ENCODE data around the gene EIF2A.
A peak's percentile ranks its signal among the peaks of the same experiment; 100 is the strongest.
"Not testable (repeated sequence)": the region's sequence is repeated elsewhere in the genome, so short reads cannot be mapped to it uniquely, and the experiment has no call there.

EIF2A gene

DNA sequence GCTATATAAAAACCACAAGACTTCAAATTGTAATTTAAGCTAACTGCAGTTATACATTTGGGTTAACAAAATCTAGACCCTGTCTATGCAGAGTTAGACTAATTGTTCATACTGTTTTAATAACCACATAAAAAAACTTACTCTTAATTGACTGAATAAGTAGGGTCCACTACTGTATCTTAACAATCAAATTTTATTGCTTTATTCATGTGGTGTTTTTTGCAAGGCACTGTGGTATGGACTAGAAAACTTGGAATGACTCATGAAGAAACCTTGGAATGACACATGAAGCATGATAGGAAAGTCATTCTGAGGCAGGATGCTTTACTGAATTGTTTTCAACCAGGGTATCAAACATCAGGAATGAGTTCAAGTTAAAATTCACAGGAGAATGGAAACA is 2.5 kb upstream of the EIF2A start:
- DNase-seq: no peak

DNA sequence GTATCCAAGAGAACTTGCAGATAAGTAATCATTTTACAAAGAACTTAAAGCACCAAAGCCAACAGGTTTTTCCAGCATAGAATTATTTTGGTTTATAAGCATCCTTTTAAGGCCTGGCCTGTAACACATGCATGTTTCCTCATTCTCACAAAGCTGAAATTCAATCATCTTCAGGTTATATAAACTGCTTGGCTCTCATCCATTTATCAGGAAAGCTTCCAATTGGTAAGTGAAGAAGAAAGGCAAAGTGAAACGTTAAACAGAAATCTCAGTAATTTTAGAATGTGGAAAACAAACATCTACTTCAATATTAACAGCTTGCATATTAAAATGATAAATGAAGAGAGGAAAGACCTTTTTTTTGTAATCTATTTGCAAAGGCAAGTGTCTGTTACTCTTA is 1.9 kb upstream of the EIF2A start:
- no peak for DNase-seq

DNA sequence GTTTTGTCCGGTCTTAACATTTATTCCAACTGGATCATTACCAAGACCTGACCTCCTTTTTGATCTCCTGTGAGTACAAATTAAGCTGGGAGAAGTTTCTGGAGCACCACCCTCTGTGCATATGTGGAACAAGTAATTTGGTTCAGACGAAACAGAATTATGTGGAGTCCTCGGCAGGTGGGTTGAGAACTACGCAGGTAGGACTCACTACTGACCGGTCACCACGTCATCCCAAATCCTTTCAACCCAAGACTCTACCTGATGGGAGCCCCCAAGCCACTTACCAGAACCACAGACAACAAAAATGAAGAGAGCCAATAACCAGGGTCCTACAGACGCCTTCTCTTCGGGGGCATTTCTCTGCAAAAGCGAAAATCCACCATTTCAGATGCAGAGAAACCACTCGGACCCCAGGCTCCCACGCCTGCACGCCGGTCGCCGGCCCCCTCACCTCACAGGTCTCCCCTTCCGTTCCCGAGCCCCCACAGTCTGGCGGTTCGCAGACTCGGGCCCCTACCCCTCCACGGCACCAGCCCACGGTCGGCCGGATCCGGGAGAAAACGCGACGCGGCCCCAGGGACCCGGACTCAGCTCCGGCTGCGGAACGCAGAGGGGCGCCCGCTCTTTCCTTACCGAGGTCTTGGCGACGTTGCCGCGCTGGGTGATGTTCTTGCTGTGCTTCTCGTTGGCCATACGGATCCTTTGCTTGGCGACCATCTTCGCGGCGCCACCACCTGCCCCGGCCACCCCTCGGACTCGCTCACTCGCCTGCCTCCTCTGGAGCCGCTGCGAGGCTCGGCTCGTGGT is 965 bp upstream of the EIF2A start:
- DNase-seq: peak in 1 of 2 experiments; percentile 25

DNA sequence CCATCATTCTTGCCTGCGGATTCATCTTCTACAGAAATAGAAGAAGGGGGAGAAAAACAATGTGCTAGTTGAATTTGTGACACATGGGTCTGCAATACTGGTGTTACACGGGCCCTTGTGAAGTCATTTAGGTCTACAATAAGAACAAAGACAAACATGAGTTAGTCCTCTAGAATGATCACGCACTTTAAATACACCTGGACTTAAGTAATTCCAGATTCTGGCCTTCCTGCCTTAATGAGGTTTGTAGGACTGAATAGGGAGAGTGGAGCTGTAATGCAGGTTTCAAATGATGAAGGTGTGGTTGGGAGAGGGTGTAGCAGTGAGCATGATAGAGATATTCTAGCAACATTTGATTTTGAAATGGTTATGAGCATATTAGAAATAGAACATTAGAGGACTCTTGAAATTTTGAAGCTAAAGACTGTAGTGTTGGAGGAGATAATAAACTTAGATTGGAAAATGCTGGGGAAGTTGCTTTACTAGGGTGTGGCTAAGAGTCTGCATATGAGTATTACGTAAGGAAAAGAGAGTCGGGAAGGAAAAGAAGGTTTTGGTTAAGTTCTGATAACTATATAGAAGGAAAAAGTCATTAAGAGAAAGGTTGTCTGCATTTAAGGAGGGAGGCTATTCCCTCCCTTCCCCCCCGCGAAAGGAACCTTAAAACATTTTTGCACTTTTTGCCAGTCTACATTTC is 606 bp downstream of the EIF2A start:
- peak in 1 of 2 experiments; percentile 60 for DNase-seq

DNA sequence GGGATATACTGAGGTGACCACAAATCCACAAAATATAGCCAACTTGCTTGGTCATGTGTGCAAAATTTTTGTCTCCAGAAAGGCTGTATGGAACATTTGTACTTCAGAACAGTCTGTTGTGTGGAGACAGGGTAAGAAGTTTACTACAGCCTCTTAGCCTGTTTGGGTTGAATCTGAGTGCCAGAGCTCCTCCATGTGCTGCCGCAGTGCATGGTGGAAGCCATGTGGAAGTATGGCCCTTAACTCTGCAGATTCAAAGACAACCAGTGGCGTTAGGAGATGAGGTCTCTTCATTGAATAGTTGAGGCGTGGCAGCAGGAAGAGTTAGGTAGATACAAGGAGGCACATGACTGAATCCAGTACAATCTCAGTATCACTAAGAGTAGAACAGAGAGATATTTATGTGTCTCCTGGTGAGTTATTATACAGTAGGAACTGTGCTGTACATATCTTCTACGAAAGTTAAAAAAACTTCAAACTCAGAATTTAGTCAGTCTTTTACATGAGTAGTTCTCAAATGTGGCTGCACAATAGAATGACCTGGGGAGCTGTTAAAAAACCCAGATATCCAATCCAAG is 9.4 kb downstream of the EIF2A start:
- no peak for DNase-seq

DNA sequence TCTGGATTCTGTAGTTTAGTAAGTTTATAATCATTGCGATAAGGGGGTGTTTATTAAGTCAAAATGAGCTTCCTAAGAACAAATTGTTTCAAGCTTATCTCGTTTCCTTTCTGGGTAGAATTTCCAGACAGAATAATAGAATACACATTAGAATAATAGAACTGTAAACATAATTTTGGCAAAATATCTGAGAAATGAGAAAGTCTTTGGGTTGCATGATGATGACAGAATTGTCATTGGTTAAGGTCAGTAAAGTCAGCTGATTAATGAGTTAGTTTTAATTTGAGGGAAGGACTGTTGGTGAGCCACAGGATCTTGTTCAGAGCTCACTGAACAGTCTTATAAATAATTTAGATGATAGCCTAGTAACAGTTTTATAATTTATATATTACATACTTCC is 10.2 kb downstream of the EIF2A start:
- no peak for DNase-seq

DNA sequence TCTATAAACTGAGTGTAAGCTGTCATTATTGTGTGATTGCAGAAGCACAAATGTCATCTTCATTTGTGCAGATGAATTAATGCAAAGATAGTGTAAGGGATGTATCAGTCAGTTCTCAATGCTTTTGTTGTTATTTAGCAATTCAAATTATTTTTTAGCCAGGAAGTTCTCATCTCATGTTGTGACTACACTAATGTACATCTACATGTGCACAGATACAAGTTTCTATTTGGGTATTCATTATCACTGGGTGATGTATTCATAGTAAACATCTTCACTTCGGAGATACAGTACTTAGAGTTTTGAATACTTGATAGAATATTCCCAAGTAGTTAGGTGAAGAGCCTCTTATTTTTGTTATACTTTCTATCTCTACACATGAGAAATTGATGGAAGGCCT is 11.1 kb downstream of the EIF2A start:
- DNase-seq: no peak

DNA sequence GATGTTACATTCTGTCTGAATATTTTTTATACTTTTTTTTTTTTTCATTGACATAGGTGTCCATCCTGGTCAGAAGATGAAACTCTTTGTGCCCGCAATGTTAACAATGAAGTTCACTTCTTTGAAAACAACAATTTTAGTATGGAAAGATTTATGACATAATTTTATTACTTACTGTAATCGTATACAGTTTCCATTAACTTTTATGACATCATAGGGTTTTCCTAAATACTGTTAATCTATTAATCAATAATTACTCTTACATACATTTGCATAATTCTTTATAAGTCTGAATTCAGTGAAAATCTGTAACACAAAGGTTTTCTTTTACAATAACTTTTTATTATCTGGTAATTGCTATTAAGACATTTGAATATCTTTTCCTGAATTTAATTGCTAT is 17.7 kb downstream of the EIF2A start:
- no peak for DNase-seq

DNA sequence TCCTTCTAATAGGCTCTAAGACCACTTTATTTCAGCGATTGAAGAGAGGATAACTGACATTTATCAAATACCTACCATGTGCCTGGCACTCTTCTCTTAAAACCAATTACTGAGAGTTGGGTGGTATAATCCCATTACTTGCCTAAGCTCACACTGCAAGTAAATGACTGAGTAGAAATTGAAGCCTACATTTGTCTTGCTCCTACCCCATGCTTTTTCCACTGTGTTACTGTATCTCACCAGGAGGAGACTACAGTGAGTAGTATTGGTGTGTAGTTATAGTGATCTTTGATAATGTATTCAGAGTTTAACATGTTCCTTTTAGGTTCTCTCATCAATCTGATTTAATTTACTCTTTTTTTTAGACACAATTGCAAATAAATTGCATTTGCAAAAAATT is 20.7 kb downstream of the EIF2A start:
- no peak for DNase-seq

DNA sequence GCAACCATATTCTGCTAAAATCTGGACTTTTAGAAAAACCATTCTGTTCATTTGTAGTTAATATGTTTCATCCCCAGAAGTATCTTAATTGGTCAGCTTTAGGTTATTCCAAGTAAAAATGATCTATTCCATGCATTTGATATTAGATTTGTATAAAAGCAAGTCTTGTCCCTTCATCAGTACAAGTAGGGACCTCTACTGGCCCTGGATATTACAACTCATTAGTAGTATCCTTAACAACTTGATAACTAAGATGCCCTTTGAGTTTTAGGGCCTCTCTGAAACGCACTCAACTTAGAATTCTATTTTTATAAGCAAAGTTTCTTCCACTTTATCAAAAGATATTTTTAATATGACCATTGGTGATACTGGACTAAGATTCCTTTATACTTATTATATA is 31.3 kb downstream of the EIF2A start:
- DNase-seq: no peak

DNA sequence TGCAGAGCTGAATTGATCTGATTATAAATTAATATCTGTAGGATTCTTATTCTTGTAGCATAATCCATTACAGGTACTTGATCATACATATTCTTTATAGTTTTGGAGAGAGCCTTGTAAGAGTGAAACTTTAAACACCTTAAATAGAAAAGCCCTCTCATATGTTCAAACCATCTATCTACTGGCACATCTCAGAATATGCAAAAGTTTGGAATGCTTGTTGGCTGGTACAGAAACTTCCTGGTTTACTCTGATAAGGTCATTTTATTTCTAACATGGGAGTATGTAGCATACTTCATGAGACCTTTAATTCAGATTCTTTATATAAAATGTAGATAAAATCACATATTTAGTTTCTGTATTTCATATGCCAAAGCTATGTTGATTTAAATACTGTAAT is 34.6 kb downstream of the EIF2A start:
- DNase-seq: no peak

- DNase-seq: no peak
These were observed 36.0 kb downstream of the EIF2A start for GRCh38 chr3:150582620-150583019.

DNA sequence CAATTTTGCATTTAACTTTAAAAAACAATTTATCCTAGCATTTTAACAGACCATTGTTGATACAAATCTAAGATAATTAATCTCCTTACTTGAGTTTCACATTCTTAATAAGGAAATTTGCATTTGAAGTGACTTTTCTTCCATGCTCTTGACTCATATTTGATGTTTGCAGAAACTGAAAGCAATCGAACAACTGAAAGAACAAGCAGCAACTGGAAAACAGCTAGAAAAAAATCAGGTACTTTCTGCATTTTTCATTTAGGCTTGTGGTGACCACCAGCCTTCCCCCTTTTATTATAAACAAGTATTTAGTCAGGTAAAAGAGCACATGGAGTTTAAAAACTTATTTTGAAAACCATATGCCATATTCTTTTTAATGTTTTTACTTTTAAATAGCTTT is 36.4 kb downstream of the EIF2A start:
- no peak for DNase-seq

DNA sequence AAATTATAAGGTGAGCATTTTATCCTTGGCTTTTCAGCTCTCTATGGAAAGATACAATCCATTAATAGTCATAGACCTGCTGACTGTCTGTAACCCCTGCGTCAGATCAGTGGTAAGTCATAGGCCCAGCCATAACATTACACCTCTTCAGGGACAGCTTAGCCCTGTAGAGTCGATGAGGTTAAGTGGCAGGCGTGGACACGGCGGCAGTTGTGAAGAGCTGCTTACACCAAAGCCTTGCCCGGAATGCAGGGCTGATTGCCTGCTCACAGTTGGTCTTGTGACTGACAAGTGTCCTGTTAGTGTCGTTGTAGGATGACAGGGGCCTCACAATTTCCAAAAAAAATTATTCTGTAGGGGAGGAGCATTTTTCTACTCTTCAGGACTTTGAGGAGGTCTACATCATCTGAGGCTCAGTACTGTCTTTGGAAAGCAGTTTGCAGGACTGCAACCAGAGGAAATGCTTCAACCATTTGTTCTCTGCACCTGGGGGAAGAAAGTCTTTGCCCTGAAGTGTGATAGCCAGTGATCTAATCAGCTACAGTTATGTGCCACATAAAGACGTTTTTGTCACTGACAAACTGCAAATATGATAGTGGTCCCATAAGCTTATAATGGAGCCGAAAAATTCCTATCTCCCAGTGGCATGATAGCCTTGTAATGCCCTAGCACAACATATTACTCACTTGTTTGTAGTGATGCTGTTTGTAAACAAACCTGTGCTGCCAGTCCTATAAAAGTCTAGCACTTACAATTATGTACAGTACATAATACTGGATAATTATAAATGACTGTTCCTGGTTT is 41.6 kb downstream of the EIF2A start:
- no peak for DNase-seq

DNA sequence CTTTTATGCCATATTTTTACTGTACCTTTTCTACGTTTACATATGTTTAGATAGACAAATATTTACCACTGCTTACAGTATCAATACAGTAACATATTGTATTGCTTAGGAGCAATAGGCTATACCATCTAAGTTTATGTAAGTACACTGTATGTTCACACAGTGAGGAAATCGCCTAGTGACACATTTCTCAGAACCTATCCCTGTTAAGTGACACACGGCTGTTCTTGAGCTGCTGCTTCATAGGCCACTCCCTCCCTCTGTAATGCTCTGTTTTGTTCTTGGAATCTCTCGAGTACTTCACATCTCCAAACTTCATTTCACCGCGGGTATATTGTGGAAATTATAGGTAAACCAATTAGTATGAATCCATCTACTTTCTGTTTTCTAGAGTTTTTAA is 43.2 kb downstream of the EIF2A start:
- DNase-seq: no peak

GRCh38 chr3:150594150-150594549 is 47.6 kb downstream of the EIF2A start:
- DNase-seq: no peak

DNA sequence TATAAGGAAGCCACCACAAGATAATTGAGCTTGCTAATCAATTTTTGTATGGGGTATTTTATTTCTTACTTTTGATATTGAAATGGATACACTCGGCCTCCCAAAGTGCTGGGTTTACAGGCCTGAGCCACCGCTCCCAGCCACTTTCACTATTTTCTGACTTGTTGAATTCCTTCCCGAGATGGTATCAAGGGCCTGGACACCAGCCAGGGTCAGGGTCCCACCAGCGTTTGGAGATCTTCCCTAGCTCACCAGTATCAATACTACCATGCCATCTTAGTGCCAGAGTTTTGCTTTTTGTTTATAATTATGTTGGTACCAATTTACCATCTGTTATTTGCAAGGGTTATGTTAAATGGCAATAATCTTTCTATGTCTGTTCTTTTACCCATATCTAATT is 51.1 kb downstream of the EIF2A start:
- no peak for DNase-seq

DNA sequence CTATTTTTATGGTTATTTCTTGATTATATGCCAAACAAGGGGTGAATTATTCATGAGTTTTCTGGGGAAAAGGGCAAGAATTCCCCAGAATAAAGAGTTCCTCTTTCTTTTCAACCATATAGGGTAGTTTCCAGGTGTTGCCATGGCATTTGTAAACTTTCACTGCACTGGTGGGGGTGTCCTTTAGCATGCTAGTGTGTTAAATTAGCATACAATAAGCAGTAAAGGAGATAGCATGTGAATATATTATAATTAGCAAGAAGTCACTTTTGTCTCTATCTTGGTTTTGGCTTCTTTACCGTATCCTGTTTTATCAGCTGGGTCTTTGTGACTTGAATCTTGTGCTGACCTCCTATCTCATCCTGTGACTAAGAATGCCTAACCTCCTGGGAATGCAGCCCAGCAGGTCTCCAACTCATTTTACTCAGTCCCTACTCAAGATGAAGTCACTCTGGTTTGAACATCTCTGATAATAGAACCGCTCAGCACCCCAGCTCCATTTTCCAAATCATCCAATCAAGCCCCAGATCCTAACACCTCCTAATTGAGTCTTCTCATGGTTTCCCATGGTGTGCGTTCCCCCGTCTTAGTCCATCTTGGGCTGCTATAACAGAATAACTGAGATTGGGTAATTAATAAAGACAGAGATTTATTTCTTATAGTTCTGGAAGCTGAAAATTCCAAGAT is 53.2 kb downstream of the EIF2A start:
- no peak for DNase-seq

DNA sequence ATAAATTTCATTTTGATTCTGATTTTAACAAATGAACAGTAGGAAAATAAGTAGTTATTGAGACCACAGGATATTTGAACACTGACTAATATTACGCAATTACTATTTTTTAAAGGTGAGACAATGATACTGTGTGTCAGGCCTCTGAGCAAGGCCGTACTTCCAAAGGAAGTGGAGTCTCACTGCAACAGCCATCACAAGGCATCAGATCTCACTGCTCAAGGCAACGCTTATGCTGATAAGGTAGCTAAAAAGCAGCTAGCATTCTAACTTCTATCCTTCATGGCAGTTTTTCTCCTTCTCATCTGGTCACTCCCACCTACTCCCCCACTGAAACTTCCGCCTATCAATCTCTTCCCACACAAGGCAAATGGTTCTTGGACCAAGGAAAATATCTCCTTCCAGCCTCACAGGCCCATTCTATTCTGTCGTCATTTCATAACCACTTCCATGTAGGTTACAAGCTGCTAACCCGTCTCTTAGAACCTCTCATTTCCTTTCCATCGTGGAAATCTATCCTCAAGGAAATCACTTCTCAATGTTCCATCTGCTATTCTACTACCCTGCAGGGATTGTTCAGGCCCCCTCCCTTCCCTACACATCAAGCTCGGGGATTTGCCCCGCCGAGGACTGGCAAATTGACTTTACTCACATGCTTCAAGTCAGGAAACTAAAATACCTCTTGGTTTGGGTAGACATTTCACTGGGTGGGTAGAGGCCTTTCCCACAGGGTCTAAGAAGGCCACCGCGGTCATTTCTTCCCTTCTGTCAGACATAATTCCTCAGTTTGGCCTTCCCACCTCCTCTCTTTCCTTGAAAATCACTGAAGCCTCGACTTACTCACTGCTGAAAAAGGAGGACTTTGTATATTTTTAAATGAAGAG is 54.3 kb downstream of the EIF2A start:
- DNase-seq: not testable (repeated sequence)

DNA sequence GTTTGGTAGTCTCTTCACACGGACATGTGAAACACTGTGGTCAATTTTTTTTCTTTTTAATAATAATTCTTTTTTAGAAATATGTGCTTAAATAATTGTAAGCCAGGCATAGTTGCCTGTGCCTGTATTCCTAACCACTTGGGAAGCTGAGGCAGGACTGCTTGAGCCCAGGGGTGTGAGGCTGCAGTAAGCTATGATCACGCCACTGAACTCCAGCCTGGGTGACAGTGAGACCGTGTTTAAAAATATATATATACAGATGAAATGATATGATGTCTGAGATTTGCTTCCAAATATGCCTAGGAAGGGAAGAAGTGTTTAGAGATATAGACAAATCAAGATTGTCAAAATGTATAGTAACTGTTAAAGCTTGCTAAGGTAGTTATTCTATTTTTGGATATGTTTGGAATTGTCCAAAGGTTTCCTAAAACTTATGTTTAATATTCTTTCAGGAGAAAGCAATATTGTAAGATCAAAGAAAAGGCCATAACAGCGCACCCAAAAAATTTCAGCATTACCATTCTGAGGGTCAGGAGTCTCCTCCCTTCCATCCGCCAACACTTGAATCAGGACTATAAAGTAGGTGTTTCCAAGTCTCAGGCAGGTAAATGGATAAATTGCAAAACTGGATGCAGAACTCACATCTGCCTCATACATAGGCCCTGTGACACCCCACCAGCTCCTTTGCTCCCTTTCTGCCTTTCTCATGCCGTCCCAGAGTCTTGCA is 56.0 kb downstream of the EIF2A start:
- no peak for DNase-seq
